GM18508 (cell line): ENCODE results near the gene MYO1B.

ENCODE experiments used
- ATAC-seq: cut with Tn5 transposase; IDR thresholded peaks from one replicate; pipeline ENCODE4 v1.9.1; 2021; ENCODE audit warnings: moderate number of reproducible peaks; ENCODE audit not compliant: insufficient read depth, unreplicated experiment

The MYO1B gene

DNA sequence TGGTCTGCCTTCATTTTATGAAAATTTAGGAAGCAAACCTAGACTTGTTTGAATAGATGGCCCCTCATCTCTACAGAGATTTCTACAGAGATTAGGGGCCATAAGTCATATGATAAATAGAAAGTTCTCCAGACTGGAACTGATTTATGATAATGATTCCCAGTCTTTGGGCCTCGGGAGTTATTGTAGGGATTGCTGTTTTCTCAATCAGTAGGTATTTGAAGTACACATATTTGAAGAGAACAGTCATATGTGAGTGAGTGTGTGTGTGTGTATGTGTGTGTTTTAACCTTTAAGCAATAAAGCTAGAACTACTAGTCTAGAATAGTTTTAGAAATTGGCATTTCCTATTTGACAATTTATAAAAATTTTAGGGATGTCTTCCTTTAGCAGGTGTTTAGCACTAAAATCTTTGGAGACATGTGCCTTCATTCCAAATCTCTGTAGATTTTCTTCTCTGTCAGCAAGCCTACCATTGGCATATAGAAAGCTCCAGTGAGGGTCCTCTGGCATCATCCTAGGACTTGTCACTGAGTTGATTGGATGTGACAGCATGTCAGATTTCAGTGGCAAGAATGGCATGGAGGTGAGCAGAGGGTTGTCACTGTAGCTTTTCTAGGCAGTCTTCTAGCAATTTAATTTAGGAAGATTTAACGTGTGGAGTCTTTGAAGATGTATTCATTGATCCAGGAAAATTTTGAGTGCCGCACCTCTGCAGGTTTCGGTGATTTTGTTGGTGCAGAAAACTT lies 71.2 kb downstream of the MYO1B start:
- no peak for ATAC-seq

- ATAC-seq = no peak
These were observed 73.0 kb downstream of the MYO1B start for GRCh38 chr2:191318037-191318728.

- no peak for ATAC-seq
These were observed 73.5 kb downstream of the MYO1B start for GRCh38 chr2:191318729-191319078.

- ATAC-seq = no peak
These were observed 74.0 kb downstream of the MYO1B start for GRCh38 chr2:191319186-191319585.

DNA sequence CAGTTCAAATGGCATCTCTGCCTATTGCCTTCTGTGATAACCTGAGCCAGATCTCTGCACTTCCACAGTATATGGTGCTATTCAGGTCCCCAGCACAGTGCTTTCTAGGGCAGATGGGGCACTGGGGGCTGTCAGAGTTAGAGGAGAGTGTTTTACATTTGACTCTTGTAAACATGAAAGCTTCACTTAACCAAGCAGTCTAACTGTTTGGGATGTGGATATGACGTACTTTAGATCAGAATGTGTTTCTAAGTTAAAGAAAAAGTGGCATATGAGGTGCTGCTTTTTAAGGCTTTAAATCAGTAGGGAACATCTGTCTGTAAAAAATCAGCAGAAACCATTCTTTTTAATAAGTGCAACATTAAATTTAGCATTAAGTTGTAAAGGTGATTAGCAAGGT lies 75.7 kb downstream of the MYO1B start:
- no peak for ATAC-seq

GRCh38 chr2:191321861-191322662 lies 76.9 kb downstream of the MYO1B start:
- ATAC-seq = peak; percentile 60

- no peak for ATAC-seq
These were observed 77.8 kb downstream of the MYO1B start for GRCh38 chr2:191322828-191323506.

DNA sequence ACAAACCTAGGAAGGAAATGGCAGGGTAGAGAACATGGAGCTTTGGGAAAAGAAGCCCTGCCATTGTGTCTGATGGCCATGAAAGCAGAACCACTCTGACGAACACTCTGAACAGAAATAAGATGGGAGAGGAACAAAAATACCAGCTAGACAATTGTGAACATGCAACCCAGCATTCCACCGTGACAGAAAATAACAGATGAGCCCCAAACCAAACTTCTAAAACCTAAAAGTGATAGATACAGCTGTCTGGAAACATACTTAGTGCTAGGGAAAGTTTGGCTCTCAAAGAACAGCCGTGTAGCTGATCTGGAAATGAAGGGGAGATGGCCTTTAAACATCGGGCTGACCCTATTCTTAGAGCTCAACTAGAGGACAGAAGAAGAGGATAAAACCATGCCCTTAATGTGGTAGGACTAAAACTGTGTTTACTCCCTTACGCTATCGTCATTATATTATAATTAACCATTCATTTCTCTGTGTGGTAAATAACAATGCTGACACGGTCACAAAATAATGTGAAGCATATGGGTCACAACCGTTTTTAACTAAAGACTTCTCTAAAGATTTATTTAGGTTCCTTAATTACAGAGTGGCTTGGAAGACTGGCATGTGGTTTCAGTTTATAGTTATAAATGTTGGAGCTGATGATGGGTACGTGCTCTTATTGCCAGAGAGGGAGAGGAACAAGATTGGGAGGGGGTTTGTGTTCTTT lies 80.6 kb downstream of the MYO1B start:
- no peak for ATAC-seq

DNA sequence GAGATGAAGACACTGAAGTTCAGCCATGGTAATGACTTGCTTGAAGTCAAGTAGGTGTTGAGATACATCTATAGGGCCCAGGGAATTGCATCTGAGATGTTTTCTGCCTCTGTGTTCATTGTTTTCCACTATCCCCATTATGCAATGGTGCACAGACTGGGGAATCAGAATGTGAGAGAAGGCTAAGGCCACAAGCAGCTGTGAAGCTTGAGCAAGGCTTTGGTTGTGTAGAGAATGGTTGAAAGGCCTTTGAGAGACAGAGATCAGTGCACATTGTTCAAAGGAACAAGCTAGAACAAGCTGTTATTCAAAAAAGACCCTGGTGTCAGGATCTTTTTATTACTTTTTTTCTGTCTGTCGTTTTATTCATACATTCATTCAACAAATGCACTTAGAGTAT lies 82.3 kb downstream of the MYO1B start:
- ATAC-seq = no peak

- no peak for ATAC-seq
These were observed 83.1 kb downstream of the MYO1B start for GRCh38 chr2:191328150-191328809.

- ATAC-seq = no peak
These were observed 84.6 kb downstream of the MYO1B start for GRCh38 chr2:191329841-191330240.

DNA sequence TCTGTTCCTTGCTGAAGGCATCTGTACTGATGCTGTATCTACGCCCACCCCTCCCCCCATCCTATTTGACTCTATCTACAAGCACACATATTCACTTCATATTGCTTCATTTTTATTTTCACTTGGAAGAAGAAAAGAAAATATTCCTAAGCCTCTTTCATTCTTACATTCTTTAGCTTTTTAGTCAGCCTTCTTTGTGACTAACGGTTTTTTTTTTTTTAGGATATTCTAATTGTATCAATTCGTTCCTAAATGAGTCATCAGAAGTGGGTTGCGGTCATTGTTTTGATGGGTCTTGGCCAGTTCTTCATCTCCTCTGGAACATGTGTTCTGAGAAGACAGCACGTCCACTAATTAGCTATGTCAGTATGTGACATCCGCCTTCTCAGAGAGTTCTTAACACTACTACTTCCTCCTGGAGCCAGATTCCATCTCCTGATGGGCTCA lies 88.7 kb downstream of the MYO1B start:
- ATAC-seq = no peak

- ATAC-seq = no peak
These were observed 90.8 kb downstream of the MYO1B start for GRCh38 chr2:191335875-191336464.

GRCh38 chr2:191341436-191341835 lies 96.2 kb downstream of the MYO1B start:
- no peak for ATAC-seq

- ATAC-seq = no peak
These were observed 98.7 kb downstream of the MYO1B start for GRCh38 chr2:191343796-191344338.

DNA sequence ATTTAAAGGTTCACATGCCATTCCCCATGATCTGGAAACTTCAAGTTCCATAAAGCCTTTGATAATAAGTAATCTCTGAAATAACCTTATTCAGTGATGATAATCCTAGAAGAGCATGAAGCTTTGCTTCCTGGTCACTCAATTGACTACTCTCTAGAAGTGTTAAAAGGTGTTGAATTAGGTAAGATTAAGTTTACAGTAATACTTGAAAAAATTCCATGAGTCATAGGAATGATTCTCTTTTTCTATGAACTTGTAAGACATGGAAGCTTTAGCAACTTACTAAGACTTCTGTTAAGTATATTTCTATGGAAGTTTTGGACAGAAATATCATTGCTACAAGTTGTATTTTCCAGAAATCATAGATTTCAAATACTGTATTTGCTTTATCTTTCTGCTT lies 100.6 kb downstream of the MYO1B start:
- no peak for ATAC-seq

DNA sequence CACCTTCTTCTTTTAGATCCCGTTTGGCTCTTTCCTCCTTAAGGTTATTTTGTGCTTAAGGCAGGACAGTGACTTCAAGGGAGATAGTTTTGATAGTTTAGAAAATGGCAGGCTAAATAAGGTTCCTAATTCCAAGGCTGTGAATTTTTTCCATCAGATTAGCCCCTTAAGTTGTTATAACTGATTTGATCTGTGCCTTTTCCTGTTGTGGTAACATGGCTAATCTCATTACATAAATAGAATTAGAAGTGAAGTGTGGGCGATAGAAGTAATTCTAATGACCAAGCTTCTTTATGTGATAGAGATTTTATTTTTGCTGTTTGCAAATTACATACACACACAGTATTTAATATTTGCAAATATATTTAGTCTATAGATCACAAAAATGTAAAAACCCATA lies 102.0 kb downstream of the MYO1B start:
- ATAC-seq = no peak

DNA sequence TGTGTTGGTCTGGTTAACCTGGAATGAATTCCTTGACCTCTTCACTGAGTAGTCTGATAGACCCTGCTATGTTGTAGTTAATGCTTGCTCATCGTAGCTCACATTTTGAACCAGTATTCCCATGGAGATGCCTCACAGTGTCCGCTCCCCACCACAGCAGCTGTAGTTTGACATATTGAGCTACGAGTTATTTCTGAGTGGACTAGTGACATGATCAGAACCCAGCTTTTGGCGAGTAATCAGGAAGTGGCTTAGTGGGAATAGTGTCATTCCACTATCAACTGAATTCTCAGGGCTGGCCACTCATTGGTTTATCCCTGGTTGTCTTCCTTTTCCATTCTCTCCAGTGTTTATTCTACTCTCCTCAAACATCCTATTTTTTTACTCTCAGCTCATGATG lies 102.7 kb downstream of the MYO1B start:
- ATAC-seq = no peak

DNA sequence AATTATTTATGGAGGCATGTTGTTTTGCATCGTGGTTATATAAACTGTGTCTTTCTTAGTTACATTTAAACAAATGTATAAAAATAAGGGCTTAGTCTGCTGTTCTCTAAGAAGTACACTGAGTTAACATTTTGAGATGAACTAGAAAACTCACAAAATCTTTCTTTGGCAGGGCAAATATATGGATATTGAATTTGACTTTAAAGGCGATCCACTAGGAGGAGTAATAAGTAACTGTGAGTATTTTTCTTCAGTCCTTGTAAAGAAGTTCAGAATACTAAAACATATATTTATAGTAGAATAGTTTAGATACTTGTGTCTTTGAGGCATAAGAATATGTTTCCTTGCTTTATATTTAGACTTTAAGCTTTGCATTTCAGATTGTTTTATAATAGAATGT lies 104.8 kb downstream of the MYO1B start:
- no peak for ATAC-seq
